ENCODE results near the gene KCNQ1.

Gene KCNQ1

GRCh38 chr11:2444821-2445745 is at the start of gene KCNQ1:
Gene KCNQ1 (plus strand): TSS chr11:2445008. CDS start chr11:2445099, 91 bp downstream.
- peak; percentile 15 for DNase-seq

GRCh38 chr11:2395211-2395730 is 49.5 kb upstream of the KCNQ1 start:
- no peak for DNase-seq

- DNase-seq: no peak
Measured at GRCh38 chr11:2395856-2396255, 49.0 kb upstream of the KCNQ1 start.

GRCh38 chr11:2396471-2396870 is 48.3 kb upstream of the KCNQ1 start:
- no peak for DNase-seq

- no peak for DNase-seq
Measured at GRCh38 chr11:2397005-2397404, 47.8 kb upstream of the KCNQ1 start.

GRCh38 chr11:2398664-2399355 is 46.0 kb upstream of the KCNQ1 start:
- no peak for DNase-seq

- no peak for DNase-seq
Measured at GRCh38 chr11:2399488-2400068, 45.2 kb upstream of the KCNQ1 start.

GRCh38 chr11:2400069-2400761 is 44.6 kb upstream of the KCNQ1 start, which contains the start of gene TSSC4:
Gene TSSC4 (plus strand): TSS chr11:2400750. CDS start chr11:2402634, 1,884 bp downstream.
- DNase-seq: peak; percentile 100

- DNase-seq: no peak
Measured at GRCh38 chr11:2400762-2401435, 43.9 kb upstream of the KCNQ1 start.

GRCh38 chr11:2401436-2401984 is 43.3 kb upstream of the KCNQ1 start:
- DNase-seq: no peak

GRCh38 chr11:2402106-2402505 is 42.7 kb upstream of the KCNQ1 start:
- DNase-seq: no peak

GRCh38 chr11:2402890-2403645 is 41.7 kb upstream of the KCNQ1 start:
- no peak for DNase-seq

GRCh38 chr11:2404735-2405196 is 40.0 kb upstream of the KCNQ1 start:
- no peak for DNase-seq

GRCh38 chr11:2406451-2406850 is 38.4 kb upstream of the KCNQ1 start:
- DNase-seq: no peak

- DNase-seq: no peak
Measured at GRCh38 chr11:2406878-2407410, 37.9 kb upstream of the KCNQ1 start.

- DNase-seq: no peak
Measured at GRCh38 chr11:2408671-2409070, 36.1 kb upstream of the KCNQ1 start.

GRCh38 chr11:2409126-2409525 is 35.7 kb upstream of the KCNQ1 start:
- DNase-seq: no peak

- DNase-seq: no peak
Measured at GRCh38 chr11:2409611-2410468, 35.0 kb upstream of the KCNQ1 start.

- no peak for DNase-seq
Measured at GRCh38 chr11:2410616-2411015, 34.2 kb upstream of the KCNQ1 start.

All from CD4-positive, alpha-beta T cell treated with Interleukin-17A for 1 hour (primary cell).